HCT116 (cell line): Measurements from ENCODE around the gene TUBA1C.

Source experiments
- CTCF ChIP-seq, 3 experiments: fragments of 200-600 bp in 1 of 3; sonication (generic) in 1 of 3; IDR thresholded peaks in 2 of 3; conservative IDR thresholded peaks in 1 of 3; 2 replicates each; pipeline ENCODE4 v1.5.1; 2012 to 2017; ENCODE audit warnings: low read depth in 2 of 3, low read length in 2 of 3, antibody characterized with exemption in 1 of 3, borderline replicate concordance in 1 of 3, control low read depth in 1 of 3, mild to moderate bottlenecking in 1 of 3, mixed read lengths in 1 of 3, mixed run types in 1 of 3, moderate library complexity in 1 of 3; ENCODE audit not compliant: insufficient read depth in 1 of 3
- EGR1 ChIP-seq: IDR thresholded peaks from 2 replicates; pipeline ENCODE4 v1.6.1; 2012; ENCODE audit warnings: low read depth
- EZH2phosphoT487 ChIP-seq: fragments of 200-600 bp; IDR thresholded peaks from 2 replicates; pipeline ENCODE4 v1.6.1; 2018; ENCODE audit warnings: antibody characterized with exemption, borderline replicate concordance
- JUND ChIP-seq: IDR thresholded peaks from 2 replicates; pipeline ENCODE4 v1.6.1; 2012
- MAX ChIP-seq: IDR thresholded peaks from 2 replicates; pipeline ENCODE4 v1.6.1; 2012
- POLR2A ChIP-seq: IDR thresholded peaks from 2 replicates; pipeline ENCODE4 v1.7.0; 2011; ENCODE audit warnings: borderline replicate concordance; ENCODE audit not compliant: insufficient read depth, insufficient read length; ENCODE audit errors: extremely low read depth
- POLR2AphosphoS5 ChIP-seq: IDR thresholded peaks from 2 replicates; pipeline ENCODE4 v1.6.1; 2011; ENCODE audit warnings: mild to moderate bottlenecking, low read depth, low read length, moderate library complexity
- RAD21 ChIP-seq: IDR thresholded peaks from 2 replicates; pipeline ENCODE4 v1.6.1; 2012; ENCODE audit warnings: low read depth, mild to moderate bottlenecking
- REST ChIP-seq: IDR thresholded peaks from 2 replicates; pipeline ENCODE4 v1.6.1; 2012; ENCODE audit warnings: low read depth
- SIN3A ChIP-seq: IDR thresholded peaks from 2 replicates; pipeline ENCODE4 v1.6.1; 2012; ENCODE audit warnings: low read depth
- SP1 ChIP-seq: IDR thresholded peaks from 2 replicates; pipeline ENCODE4 v1.6.1; 2012; ENCODE audit warnings: low read depth
- ZNF274 ChIP-seq: fragments of 200-500 bp; sonication (Bioruptor generic); IDR thresholded peaks from 2 replicates; pipeline ENCODE4 v1.6.1; 2014; ENCODE audit warnings: mild to moderate bottlenecking, low read depth, low read length, inconsistent platforms

- TF ChIP-seq POLR2AphosphoS5 (no peak), CTCF (IDR thresholded peaks at IDR 0.05 in 2 of 3, conservative IDR thresholded peaks at IDR 0.05 in 1 of 3; ENCODE audit: borderline replicate concordance in 1 of 3, insufficient read depth in 1 of 3, low read depth in 2 of 3, low read length in 2 of 3) (no peak), SIN3A (no peak), JUND (no peak), EGR1 (no peak), EZH2phosphoT487 (no peak), REST (no peak), RAD21 (no peak), MAX (no peak), ZNF274 (no peak), SP1 (no peak), POLR2A (no peak)
These were observed 41.1 kb downstream of the TUBA1C start for GRCh38 chr12:49305762-49306510.
